Central memory CD8-positive, alpha-beta T cell (primary cell): ENCODE measurements around the gene AHCTF1.

Experiments used
- ATAC-seq: fragments of 150-1000 bp; cut with Tn5 transposase; replicated peaks from 2 replicates; pipeline ENCODE4 v1.10.0; 2022; ENCODE audit warnings: mild to moderate bottlenecking, moderate FRiP score, moderate number of reproducible peaks; ENCODE audit not compliant: poor library complexity, severe bottlenecking; ENCODE audit errors: extremely low read depth
- DNase-seq, 2 donors: peaks; one replicate each; pipeline ENCODE4 v3.0.0; 2021; ENCODE audit warnings: low spot score in 2 of 2
- H3K27ac Mint-ChIP-seq: one replicate; pipeline ENCODE4 v1.8.0; 2022; ENCODE audit warnings: low read depth, mild to moderate bottlenecking, moderate library complexity, mixed read lengths
- H3K27me3 Mint-ChIP-seq: one replicate; pipeline ENCODE4 v1.8.0; 2022; ENCODE audit warnings: mixed read lengths
- H3K36me3 Mint-ChIP-seq: one replicate; pipeline ENCODE4 v1.8.0; 2022; ENCODE audit warnings: mild to moderate bottlenecking, moderate library complexity, mixed read lengths; ENCODE audit not compliant: insufficient read depth
- H3K4me1 Mint-ChIP-seq: one replicate; pipeline ENCODE4 v1.8.0; 2022; ENCODE audit warnings: mixed read lengths
- H3K4me3 Mint-ChIP-seq: one replicate; pipeline ENCODE4 v1.8.0; 2022; ENCODE audit warnings: mild to moderate bottlenecking, moderate library complexity, mixed read lengths
- H3K9me3 Mint-ChIP-seq: one replicate; pipeline ENCODE4 v1.8.0; 2022; ENCODE audit warnings: mixed read lengths

AHCTF1 gene, protein sequence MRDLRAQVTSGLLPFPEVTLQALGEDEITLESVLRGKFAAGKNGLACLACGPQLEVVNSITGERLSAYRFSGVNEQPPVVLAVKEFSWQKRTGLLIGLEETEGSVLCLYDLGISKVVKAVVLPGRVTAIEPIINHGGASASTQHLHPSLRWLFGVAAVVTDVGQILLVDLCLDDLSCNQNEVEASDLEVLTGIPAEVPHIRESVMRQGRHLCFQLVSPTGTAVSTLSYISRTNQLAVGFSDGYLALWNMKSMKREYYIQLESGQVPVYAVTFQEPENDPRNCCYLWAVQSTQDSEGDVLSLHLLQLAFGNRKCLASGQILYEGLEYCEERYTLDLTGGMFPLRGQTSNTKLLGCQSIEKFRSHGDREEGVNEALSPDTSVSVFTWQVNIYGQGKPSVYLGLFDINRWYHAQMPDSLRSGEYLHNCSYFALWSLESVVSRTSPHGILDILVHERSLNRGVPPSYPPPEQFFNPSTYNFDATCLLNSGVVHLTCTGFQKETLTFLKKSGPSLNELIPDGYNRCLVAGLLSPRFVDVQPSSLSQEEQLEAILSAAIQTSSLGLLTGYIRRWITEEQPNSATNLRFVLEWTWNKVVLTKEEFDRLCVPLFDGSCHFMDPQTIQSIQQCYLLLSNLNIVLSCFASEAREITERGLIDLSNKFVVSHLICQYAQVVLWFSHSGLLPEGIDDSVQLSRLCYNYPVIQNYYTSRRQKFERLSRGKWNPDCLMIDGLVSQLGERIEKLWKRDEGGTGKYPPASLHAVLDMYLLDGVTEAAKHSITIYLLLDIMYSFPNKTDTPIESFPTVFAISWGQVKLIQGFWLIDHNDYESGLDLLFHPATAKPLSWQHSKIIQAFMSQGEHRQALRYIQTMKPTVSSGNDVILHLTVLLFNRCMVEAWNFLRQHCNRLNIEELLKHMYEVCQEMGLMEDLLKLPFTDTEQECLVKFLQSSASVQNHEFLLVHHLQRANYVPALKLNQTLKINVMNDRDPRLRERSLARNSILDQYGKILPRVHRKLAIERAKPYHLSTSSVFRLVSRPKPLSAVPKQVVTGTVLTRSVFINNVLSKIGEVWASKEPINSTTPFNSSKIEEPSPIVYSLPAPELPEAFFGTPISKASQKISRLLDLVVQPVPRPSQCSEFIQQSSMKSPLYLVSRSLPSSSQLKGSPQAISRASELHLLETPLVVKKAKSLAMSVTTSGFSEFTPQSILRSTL (N-terminal part only)

GRCh38 chr1:246931549-246932365 is at the start of gene AHCTF1:
AHCTF1 (minus strand) TSS chr1:246931948; CDS start chr1:246918370, 13,578 bp downstream.
- Mint-ChIP-seq H3K27ac (peak within 1 kb of the TSS; percentile 95), H3K36me3 (peaks cover 38% of the 10 kb centered on the region), H3K4me1 (peaks cover 37% of the 10 kb centered on the region), H3K27me3 (no peaks in the 10 kb centered on the region), H3K4me3 (peak within 1 kb of the TSS; percentile 97), H3K9me3 (no peaks in the 10 kb centered on the region)
- ATAC-seq (peak; percentile 90), DNase-seq (peak; percentile 88 to 93)

DNA sequence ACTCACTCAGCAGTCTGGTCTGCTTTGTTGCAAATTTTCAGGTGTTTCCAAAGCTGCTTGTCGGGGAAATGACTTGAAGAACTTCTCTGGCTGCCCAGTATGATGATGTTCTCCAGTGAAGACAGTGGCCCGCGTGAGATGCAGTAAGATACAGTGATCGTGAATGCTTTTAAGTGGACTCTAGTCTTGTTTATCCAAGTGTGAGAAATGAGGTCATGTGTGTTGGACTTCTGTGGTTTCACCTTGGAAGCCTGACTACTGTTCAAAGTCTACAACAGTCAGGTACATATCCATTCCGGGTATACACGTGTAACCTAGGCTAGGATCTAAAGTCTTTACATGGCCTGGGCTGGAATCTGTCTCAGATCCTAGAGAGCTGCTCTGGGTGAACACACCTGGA is 47.0 kb upstream of the AHCTF1 start:
- peaks cover 29% of the 10 kb centered on the region for H3K27me3 Mint-ChIP-seq
- ATAC-seq (no peak), DNase-seq (no peak)
- H3K9me3 Mint-ChIP-seq: peaks cover 16% of the 10 kb centered on the region
- no peak overlapping the region for H3K27ac Mint-ChIP-seq
- H3K4me1 Mint-ChIP-seq: no peaks in the 10 kb centered on the region
- peaks cover 2% of the 10 kb centered on the region for H3K36me3 Mint-ChIP-seq
- H3K4me3 Mint-ChIP-seq: no peak overlapping the region

DNA sequence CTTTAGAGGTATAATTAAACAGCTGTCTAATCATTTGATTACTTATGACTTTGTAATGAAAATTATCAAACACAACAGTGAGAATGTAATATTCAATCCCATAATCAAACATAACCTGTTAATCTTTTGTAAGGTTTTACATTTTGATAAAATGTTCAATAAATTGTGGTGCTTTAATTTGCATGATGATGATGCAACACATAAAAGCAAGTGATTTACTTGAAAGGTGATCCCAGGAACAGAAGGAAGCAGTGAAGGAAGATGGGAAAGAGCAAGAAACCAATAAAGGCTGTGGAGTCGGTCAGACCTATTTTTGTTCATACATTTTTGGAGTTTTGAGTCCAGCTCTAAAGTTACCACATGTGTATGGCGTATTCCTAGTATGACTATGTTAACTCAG is 46.5 kb upstream of the AHCTF1 start:
- Mint-ChIP-seq H3K36me3 (peaks cover 2% of the 10 kb centered on the region), H3K9me3 (peaks cover 16% of the 10 kb centered on the region), H3K27me3 (peaks cover 29% of the 10 kb centered on the region), H3K4me3 (no peak overlapping the region), H3K27ac (no peak overlapping the region), H3K4me1 (no peaks in the 10 kb centered on the region)
- ATAC-seq (no peak), DNase-seq (no peak)

GRCh38 chr1:246971969-246972368 is 40.2 kb upstream of the AHCTF1 start:
- peaks cover 2% of the 10 kb centered on the region for H3K36me3 Mint-ChIP-seq
- H3K4me1 Mint-ChIP-seq: no peaks in the 10 kb centered on the region
- H3K9me3 Mint-ChIP-seq: peaks cover 10% of the 10 kb centered on the region
- no peak for DNase-seq
- no peak for ATAC-seq
- no peak overlapping the region for H3K4me3 Mint-ChIP-seq
- no peak overlapping the region for H3K27ac Mint-ChIP-seq
- H3K27me3 Mint-ChIP-seq: peaks cover 15% of the 10 kb centered on the region

DNA sequence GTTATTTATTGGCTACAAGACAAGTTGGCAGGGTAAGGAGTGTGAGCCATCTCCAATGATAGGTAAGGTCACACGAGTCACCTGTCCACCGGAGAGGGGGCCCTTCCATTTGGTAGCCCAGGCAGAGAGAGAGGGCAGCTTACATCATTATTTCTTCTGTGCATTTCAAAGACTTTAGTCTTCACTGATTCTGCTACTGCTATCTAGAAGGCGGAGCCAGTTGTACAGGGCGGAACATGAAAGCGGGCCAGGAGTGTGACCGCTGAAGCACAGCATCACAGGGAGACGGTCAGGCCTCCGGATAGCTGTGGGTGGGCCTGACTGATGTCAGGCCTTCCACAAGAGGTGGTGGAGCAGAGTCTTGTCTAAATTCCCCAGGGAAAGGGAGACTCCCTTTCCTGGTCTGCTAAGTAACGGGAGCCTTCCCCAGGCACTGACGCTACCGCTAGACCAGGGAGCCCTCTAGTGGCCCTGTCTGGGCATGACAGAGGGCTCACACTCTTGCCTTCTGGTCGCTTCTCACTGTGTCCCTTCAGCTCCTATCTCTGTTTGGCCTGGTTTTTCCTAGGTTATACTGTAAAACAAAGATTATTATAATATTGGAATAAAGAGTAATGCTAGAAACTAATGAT is 39.5 kb upstream of the AHCTF1 start:
- Mint-ChIP-seq H3K36me3 (peaks cover under 1% of the 10 kb centered on the region), H3K27ac (no peak overlapping the region), H3K9me3 (peaks cover 9% of the 10 kb centered on the region), H3K4me3 (no peak overlapping the region), H3K4me1 (no peaks in the 10 kb centered on the region), H3K27me3 (peaks cover 7% of the 10 kb centered on the region)
- ATAC-seq (no peak), DNase-seq (peak in 1 of 2 donors; percentile 30)

- Mint-ChIP-seq H3K4me1 (no peaks in the 10 kb centered on the region), H3K4me3 (no peak overlapping the region), H3K27me3 (no peaks in the 10 kb centered on the region), H3K36me3 (no peaks in the 10 kb centered on the region), H3K9me3 (peaks cover 14% of the 10 kb centered on the region), H3K27ac (no peak overlapping the region)
- DNase-seq (no peak), ATAC-seq (no peak)
These were observed 37.9 kb upstream of the AHCTF1 start for GRCh38 chr1:246969621-246970020.

GRCh38 chr1:246966502-246966901 is 34.8 kb upstream of the AHCTF1 start:
- DNase-seq (no peak), ATAC-seq (no peak)
- no peaks in the 10 kb centered on the region for H3K4me1 Mint-ChIP-seq
- H3K27ac Mint-ChIP-seq: no peak overlapping the region
- no peaks in the 10 kb centered on the region for H3K36me3 Mint-ChIP-seq
- no peak overlapping the region for H3K4me3 Mint-ChIP-seq
- H3K9me3 Mint-ChIP-seq: peaks cover 14% of the 10 kb centered on the region
- no peaks in the 10 kb centered on the region for H3K27me3 Mint-ChIP-seq

DNA sequence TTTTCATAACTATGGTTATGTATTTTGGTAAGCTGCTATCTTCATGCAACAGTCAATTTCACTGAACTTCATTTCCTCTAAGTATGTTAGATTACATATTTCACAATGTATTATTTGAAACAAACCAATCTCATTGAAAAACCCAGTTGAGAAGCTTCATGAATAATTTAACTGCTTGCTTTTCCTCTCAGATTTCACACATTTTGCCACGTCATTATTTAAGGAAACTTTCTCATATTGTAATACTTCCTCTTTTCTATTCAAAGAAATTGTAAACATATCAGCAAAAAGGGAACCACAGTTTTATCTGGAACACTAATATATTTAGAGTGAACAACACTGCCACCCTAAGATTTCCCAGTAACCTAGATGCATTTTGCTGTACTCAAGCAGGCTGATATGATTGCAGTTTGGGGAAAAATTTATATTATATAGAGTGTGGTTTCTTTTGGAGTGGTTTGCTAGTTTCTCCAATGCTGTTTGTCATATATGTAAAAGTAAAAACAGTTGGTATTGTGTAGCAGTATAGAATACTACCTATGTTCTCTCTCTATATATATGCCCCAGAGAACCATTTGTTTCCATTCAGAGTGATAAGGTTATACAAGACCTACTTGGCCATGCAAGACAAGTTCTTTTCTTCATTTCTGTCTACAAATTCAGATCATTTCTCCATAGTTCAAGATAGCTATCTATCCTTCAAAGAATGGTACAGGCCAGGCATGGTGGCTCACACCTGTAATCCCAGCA is 28.4 kb upstream of the AHCTF1 start:
- H3K9me3 Mint-ChIP-seq: no peaks in the 10 kb centered on the region
- H3K36me3 Mint-ChIP-seq: no peaks in the 10 kb centered on the region
- no peak overlapping the region for H3K27ac Mint-ChIP-seq
- no peak for DNase-seq
- H3K27me3 Mint-ChIP-seq: no peaks in the 10 kb centered on the region
- no peaks in the 10 kb centered on the region for H3K4me1 Mint-ChIP-seq
- ATAC-seq: no peak
- no peak overlapping the region for H3K4me3 Mint-ChIP-seq

- Mint-ChIP-seq H3K36me3 (no peaks in the 10 kb centered on the region), H3K4me3 (no peak overlapping the region), H3K9me3 (no peaks in the 10 kb centered on the region), H3K27ac (no peak overlapping the region), H3K27me3 (no peaks in the 10 kb centered on the region), H3K4me1 (no peaks in the 10 kb centered on the region)
- DNase-seq: no peak
- ATAC-seq: no peak
These were observed 22.4 kb upstream of the AHCTF1 start for GRCh38 chr1:246954126-246954525.

DNA sequence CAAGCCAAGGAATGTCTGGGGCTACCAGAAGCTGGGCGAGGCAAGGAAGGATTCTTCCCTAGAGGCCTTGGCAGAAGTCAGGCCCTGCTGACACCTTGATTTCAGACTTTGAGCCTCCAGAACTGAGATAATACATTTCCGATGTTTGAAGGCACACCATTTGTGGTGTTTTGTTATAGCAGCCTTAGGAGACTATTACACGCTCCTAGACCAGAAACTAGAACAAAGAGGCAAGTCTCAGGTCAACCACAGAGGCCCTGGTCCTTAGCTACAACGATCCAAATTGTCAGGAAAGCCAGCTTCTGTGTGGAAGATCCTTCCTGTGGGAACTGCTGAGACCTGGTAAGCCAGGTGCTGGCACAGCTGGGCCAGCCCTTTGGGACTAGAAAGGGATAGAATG is 19.7 kb upstream of the AHCTF1 start:
- Mint-ChIP-seq H3K4me3 (no peak overlapping the region), H3K9me3 (no peaks in the 10 kb centered on the region), H3K4me1 (no peaks in the 10 kb centered on the region), H3K36me3 (no peaks in the 10 kb centered on the region), H3K27ac (no peak overlapping the region), H3K27me3 (no peaks in the 10 kb centered on the region)
- ATAC-seq (no peak), DNase-seq (no peak)

DNA sequence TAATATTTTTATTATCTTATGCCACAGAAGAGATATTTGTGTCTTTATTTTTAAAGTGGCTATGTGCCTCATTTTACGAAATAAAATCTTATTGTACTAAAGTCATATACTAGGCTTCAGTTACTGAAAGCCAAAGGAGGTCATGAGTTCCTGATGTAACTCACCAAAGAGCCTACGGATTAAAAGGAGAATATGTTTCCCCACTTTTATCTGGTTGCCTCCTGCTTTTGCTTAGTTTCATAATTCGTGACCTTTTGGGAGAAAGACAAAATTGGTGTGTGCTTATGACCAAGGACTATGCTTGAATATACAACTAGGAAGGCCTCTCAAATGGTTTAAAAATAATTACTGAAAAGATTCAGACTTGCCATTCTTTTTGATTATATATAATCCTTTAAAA is 18.2 kb upstream of the AHCTF1 start:
- Mint-ChIP-seq H3K27me3 (no peaks in the 10 kb centered on the region), H3K4me3 (no peak overlapping the region), H3K4me1 (no peaks in the 10 kb centered on the region), H3K36me3 (no peaks in the 10 kb centered on the region), H3K27ac (no peak overlapping the region), H3K9me3 (no peaks in the 10 kb centered on the region)
- no peak for ATAC-seq
- no peak for DNase-seq
